CMK (cell line): ENCODE measurements around the gene LRRC7.

Experiments used
- DNase-seq: peaks from one replicate; pipeline ENCODE4 v3.0.0-alpha.2; 2010; ENCODE audit warnings: low read depth

The LRRC7 gene

DNA sequence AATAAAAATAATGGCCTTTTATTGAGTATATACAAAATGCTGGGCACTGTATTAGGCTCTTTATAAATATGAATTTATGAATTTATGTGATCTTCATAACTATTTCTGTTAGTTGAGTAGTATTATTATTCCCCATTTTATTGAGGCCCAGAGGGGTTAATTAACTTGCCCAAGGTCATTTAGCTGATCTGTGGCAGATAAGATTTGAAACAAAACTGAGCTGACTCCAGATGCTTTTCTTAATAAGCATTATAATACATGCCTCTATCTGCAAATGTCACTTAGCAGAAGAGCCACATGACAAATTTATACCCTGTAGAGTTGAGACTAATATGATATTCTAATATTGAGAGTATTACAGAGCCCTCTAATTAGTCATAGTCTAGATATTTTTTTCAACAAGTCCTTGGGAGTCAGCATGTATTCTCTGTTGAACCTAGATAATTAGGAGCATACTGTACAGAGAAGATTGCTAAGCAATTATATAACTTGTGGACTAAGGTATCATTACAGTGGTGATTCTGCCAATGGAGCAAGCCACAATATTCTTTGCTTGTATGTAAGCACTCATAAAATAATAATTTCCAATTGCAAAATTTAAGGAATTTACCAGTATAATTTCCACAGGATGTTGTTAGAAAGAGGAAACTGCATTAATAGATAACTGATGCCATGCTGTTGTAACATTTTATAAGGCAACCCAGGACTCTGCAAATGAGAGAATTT is 525.7 kb downstream of the LRRC7 start:
- DNase-seq: no peak

GRCh38 chr1:70101231-70101630 is 533.5 kb downstream of the LRRC7 start:
- no peak for DNase-seq

- no peak for DNase-seq
Observed at GRCh38 chr1:70101774-70102173, 534.1 kb downstream of the LRRC7 start.

GRCh38 chr1:70103770-70104169 is 536.0 kb downstream of the LRRC7 start:
- no peak for DNase-seq

DNA sequence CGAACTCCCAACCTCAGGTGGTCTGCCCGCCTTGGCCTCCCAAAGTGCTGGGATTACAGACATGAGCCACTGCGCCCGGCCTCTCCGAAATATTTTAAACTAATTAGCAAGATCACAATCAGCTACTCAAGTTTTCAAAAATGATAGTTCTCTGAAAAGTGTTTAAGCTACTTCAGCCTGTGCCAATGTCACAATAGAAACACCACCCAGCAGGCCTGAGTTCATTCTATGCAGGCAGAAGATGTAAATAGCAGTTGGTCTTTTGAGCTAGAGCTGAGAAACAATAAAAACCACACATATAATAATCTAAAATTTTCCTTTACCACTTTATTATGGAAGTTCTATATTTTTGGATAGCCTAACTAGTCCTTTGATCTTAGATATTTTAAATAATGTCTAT is 541.5 kb downstream of the LRRC7 start:
- no peak for DNase-seq

DNA sequence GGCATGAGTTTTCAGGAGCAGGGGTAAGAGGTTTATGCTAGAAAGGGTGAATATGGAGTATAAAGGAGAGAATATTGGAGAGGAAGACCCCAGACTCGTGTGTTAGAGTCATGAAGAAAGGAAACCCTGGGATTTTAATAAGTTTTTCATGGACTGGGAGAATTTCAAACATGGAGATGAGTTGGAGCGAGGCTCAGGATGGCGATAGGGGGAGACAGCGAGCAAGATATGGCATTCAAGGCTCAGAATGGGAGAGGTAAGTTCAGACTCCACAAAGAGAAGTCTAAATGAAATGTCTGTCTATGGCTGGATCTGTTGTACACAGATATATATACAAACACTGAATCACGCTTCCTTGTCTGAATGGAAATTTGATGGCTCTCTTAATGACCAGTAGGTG is 545.1 kb downstream of the LRRC7 start:
- DNase-seq: no peak

DNA sequence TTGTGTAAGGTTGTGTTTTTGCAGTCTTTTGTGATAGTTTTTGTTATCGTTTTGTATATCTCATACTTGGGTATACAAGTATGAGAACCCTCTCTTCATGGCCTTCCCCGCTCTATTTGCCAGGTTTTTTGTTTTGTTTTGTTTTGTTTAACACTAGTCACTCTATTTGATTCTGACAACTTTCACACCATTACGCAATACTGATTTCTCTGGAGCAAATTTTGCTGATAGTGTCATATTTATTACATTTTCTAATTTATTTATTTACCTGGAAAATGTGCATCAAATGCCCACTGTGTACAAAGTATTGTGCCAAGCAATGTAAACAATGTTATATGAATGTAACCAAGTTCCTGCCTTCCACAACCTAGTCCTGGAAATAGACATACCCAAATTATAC is 547.6 kb downstream of the LRRC7 start:
- no peak for DNase-seq

- DNase-seq: no peak
Observed at GRCh38 chr1:70117046-70117445, 549.3 kb downstream of the LRRC7 start.

GRCh38 chr1:70134148-70134547 is 566.4 kb downstream of the LRRC7 start:
- DNase-seq: no peak

DNA sequence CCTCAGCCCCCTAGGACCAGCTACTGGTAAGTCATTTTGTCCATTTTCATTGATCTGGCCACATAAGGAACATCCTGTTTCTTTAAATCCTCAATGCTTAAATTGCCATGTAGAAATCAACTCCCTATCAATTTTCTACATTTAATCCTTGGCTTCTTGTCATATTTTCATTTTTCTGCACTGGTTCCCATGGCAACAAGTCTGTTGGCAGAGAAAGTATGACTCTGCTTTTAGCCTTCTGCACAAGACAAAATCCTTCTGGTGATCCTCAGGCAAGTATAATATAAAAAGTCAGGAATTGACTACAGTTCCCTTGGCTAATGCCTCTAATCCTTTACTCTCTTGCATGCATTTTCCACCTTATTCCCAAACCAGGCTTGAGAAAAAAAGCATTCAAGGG is 572.6 kb downstream of the LRRC7 start:
- DNase-seq: no peak

DNA sequence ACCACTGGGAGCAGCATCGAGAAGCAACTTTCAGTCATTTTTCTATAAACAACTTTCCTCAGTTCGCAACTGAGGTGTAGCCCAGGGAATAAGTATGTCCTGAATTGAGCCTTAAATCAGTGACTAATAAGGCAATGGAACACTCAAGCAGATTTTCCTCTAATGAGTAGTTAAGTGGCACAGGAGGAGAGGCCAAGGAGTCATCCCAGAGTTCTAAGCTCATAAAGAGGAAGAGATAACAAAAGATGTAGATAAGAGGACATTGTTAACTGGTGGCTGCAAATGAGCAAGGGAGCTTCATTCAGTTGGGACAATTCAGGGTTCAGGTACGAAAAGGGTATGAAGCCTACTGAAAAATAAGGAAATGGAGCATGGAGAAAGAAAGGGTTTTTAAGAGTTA is 573.2 kb downstream of the LRRC7 start:
- DNase-seq: no peak

GRCh38 chr1:70142075-70142474 is 574.4 kb downstream of the LRRC7 start:
- no peak for DNase-seq

DNA sequence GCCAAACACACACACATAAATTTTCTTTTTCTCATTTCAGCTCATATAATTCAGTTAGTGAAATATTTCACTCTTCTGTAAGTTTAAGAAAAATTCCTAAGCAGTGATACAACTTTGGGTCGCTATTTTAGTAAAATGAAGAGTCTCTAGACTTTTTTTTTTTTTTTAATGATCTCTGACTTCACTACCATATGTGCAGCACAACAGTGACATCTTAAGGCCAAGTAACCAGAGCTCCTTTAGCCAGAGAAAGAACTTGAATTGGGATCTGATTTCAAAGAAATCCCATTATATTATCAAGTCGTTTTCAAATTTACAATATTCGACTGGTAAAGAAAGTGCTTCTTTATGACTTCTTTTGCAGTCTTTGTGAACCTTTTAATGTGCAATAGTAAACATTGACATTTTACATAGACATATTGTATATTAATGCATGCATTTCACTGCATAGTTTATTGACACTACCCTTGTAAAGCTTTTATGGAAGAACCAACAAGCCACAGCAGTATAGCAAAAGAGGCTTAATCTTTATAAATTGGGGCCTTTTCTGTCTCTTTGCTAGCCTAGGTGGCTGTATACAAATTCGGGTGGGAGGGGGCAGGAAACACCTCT is 575.4 kb downstream of the LRRC7 start:
- no peak for DNase-seq

- DNase-seq: no peak
Observed at GRCh38 chr1:70146488-70146887, 578.8 kb downstream of the LRRC7 start.

GRCh38 chr1:70150444-70150843 is 582.7 kb downstream of the LRRC7 start:
- no peak for DNase-seq

DNA sequence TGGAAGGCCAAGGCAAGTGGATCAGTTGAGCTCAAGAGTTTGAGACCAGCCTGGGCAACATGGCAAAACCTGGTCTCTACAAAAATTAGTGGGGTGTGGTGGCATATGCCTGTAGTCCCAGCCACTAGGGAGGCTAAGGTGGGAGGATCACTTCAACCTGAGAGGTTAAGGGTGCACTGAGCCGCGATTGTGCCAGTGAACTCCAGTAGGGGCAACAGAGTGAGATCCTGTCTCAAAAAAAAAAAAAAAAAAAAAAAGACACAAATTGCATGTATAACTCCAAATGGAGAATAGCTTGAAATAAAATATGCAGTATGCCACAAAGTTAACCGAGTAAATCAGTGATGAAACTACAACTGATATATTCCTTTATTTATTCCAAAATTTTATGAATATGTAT is 586.0 kb downstream of the LRRC7 start:
- no peak for DNase-seq

DNA sequence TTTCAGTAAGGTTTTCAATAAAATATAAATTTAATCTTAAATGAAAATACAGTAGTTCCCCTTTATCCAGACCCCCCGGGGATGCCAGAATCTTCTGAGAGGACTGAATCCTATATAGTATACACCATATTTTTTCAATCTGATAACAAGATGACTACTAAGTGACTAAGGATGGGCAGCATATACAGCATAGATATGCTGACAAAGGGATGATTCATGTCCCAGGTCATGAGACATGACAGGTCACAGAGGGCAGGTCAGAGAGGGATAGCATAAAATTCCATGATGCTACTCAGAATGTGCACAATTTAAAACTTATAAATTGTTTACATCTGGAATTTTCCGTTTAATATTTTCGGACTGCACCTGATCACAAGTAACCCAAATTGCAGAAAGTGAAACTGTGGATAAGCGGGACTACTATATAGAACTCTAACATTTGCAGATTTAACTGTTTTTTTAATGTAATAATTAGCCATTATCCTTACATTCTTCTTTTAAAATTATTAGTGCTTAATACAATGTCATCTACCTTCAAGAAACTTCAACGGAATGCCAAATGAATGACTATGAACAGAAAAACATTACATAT is 588.9 kb downstream of the LRRC7 start:
- DNase-seq: no peak

GRCh38 chr1:70164350-70164749 is 596.6 kb downstream of the LRRC7 start:
- DNase-seq: no peak

DNA sequence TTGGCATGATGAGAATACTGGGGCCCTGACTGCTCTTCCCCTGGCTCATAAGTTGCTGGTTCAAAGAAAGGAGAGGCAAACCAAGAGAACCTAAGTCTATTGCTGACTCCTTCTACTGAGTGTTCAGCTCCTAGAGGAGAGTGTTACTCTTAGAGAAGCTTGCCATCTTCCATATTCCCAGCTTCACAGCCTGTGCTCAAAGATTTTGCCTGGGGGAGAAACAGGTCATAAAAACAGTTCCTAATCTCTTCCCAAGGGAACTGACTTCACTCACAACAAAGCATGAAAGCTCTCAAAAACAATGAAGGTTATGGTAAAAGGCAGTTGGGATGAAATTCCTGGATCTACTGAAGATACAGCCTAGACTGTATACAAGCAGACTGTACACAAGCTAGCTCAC is 600.6 kb downstream of the LRRC7 start:
- DNase-seq: no peak

DNA sequence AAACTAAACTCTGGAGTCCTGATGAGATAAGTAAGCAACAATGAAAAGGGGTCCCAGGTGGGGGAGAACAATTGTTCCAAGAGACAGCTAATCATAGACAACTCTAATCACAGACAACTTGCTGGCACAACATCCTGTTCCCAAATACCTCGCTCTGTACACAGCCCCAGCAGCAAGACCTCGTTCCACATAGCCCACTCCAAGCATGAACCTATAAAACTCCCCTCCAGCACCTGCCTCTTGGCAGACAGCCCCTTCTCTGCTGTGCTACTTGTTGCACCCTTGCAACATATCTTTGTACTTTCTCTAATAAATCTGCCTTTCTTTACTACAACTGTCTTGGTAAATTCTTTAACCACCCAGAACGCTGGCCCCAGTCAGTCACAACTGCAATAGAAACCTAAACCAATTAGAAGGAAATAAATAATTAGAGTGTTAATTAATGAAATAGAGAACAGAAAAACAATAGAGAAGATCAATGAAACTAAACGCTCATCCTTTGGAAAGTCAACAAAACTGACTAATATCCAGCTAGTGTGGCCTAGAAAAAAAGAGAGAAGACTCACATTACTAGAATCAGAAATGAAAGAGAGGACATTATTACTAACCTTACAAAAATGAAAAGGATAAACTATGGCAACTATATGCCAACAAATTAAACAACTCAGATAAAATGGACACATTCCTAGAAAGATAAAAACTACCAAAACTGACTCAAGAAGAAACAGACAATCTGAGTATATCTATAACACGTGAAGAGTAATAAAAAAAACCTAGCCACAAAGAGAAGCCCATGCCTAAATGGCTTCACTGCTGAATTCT is 601.5 kb downstream of the LRRC7 start:
- DNase-seq: no peak

DNA sequence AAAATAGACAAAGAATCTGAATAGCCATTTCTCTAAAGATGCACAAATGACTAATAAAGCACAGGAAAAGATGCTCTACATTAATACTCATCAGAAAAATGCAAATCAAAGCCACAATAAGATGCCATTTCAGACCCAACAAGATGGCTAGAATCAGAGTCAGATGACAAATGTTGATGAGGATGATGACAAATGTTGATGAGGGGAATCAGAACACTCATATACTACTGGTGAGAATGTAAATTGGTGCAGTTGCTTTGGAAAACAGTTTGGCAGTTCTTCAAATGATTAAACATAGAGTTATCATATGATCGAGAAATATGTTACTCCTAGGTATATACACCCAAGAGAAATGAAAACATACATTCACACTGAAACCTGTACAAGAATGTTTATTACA is 603.8 kb downstream of the LRRC7 start:
- DNase-seq: no peak
